ENCODE results near the gene G6PC1.
"Not testable (repeated sequence)": the region's sequence is repeated elsewhere in the genome, so short reads cannot be mapped to it uniquely, and the experiment has no call there.

The G6PC1 gene

DNA sequence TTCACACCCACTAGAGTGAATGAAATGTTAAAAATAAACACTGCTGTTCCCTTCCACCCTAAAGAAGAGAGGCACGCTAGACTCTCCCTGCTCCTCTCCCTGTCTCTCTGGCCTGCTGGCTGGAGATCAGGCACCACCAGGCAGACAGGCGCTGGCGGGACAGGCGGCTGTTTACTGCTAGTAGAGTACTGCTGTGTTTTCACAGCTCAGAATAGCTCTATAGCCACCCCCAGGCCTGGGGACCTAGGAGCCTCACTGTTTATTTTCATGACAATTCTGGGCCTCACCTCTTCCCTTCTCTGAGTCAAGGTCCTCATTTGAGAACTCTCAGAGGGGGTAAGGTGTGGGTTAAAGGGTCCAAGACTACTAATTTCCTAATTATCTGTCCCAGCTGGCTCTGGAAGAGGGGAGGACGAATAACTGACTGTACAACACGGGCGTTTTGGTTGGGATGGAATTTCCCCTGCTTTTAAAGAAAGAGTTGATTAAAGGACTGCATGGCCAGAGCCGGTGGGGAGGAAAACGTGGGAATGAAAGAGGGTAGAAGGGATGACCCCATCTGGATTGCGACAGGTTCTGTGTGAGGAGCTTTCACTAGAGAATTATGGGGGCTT, 9.0 kb upstream of the G6PC1 start:
- Histone ChIP-seq H3K4me3 (ENCODE audit: control insufficient read depth in 1 of 7, extremely low read depth in 1 of 7, insufficient read depth in 4 of 7, low read depth in 2 of 7, low read length in 6 of 7) (no peak overlapping the region), H3K36me3 (ENCODE audit: control insufficient read depth in 4 of 4, insufficient read depth in 4 of 4, low read length in 3 of 4) (no peaks in the 10 kb centered on the region), H3K27me3 (replicated peaks in 2 of 5; ENCODE audit: control insufficient read depth in 4 of 5, insufficient read depth in 5 of 5, low read length in 4 of 5) (no peaks in the 10 kb centered on the region), H3K27ac (ENCODE audit: insufficient read depth in 1 of 2, low read depth in 1 of 2, low read length in 2 of 2, poor library complexity in 1 of 2, severe bottlenecking in 2 of 2) (no peak overlapping the region), H3K9me3 (ENCODE audit: control extremely low read depth in 1 of 5, control insufficient read depth in 4 of 5, insufficient read depth in 2 of 5, low read depth in 1 of 5, low read length in 4 of 5) (no peaks in the 10 kb centered on the region), H3K4me1 (ENCODE audit: control extremely low read depth in 1 of 4, control insufficient read depth in 4 of 4, insufficient read depth in 4 of 4, low read length in 3 of 4) (peaks cover 2 to 31% (median 17%) of the 10 kb centered on the region in 4 experiments)
- no peak for DNase-seq
- WGBS (ENCODE audit: insufficient coverage) = 92% methylated on average over 5 of the region's 10 CpGs
- POLR2A ChIA-PET = no interaction called here
- CTCF ChIA-PET = interaction anchor here (1.1 to 1.2 kb wide), 2 partner anchors 9 to 13 kb away, joined by 3 read pairs; no protein-coding TSS in a partner anchor

- peak in 1 of 3 donors; percentile 14 for DNase-seq
- Histone ChIP-seq H3K36me3 (ENCODE audit: control insufficient read depth in 4 of 4, insufficient read depth in 4 of 4, low read length in 3 of 4) (no peaks in the 10 kb centered on the region), H3K4me3 (ENCODE audit: control insufficient read depth in 1 of 7, extremely low read depth in 1 of 7, insufficient read depth in 4 of 7, low read depth in 2 of 7, low read length in 6 of 7) (peak overlapping the region in 6 of 7 experiments; percentile 3 to 66 (median 46)), H3K27ac (ENCODE audit: insufficient read depth in 1 of 2, low read depth in 1 of 2, low read length in 2 of 2, poor library complexity in 1 of 2, severe bottlenecking in 2 of 2) (peak overlapping the region in 1 of 2 experiments; percentile 44), H3K27me3 (replicated peaks in 2 of 5; ENCODE audit: control insufficient read depth in 4 of 5, insufficient read depth in 5 of 5, low read length in 4 of 5) (no peaks in the 10 kb centered on the region), H3K4me1 (ENCODE audit: control extremely low read depth in 1 of 4, control insufficient read depth in 4 of 4, insufficient read depth in 4 of 4, low read length in 3 of 4) (peaks cover 2 to 27% (median 17%) of the 10 kb centered on the region in 4 experiments), H3K9me3 (ENCODE audit: control extremely low read depth in 1 of 5, control insufficient read depth in 4 of 5, insufficient read depth in 2 of 5, low read depth in 1 of 5, low read length in 4 of 5) (no peaks in the 10 kb centered on the region)
- ChIA-PET CTCF (interaction anchor here (2.4 kb wide), 1 partner anchor 36 kb away, joined by 10 read pairs; no protein-coding TSS in a partner anchor), POLR2A (no interaction called here)
- WGBS (ENCODE audit: insufficient coverage) = 0% methylated on average over 2 of the region's 4 CpGs
Measured at GRCh38 chr17:42893359-42893758, 7.2 kb upstream of the G6PC1 start.

DNA sequence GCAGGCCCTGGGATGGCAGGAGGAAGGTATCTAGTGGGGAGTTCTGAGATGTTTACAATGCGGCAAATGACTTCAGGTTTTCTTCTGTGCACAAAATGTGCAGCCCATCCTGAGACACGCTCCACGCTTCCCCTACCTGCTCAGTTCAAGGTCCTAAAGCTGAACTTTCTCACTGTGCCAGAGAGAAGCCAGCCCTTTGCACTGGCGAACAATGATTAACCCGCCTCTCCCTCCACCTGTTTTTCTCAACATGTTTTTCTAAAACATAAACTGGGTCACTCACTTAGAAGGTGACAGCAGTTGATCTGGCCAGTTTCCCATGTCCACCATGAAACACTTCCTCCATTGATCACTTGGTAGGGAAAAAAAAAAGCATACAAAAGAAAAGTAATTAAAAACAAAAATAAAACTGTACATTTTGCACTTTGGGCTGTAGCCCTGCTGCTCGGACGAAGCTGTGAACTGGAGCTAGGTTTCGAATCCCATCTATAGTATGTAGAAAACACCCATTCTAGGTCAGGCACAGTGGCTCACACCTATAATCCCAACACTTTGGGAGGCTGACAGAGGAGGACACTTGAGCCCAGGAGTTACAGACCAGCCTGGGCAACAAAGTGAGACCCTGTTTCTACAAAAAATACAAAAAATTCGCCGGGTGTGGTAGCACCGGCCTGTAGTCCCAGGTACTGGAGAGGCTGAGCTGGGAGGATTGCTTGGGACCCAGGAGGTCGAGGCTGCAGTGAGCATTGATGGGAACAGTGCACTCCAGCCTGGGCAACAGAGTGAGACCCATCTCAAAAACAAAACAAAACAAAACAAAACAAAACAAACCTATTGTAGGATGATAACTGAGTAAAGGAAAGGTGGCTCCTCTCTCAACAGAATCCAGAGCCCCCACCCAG, 6.1 kb upstream of the G6PC1 start:
- POLR2A ChIA-PET = interaction anchor here (0.6 to 0.7 kb wide), 2 partner anchors 11 to 1601 kb away, joined by 3 read pairs; no protein-coding TSS in a partner anchor
- Histone ChIP-seq H3K4me1 (ENCODE audit: control extremely low read depth in 1 of 4, control insufficient read depth in 4 of 4, insufficient read depth in 4 of 4, low read length in 3 of 4) (peaks cover 2 to 27% (median 17%) of the 10 kb centered on the region in 4 experiments), H3K27me3 (replicated peaks in 2 of 5; ENCODE audit: control insufficient read depth in 4 of 5, insufficient read depth in 5 of 5, low read length in 4 of 5) (no peaks in the 10 kb centered on the region), H3K9me3 (ENCODE audit: control extremely low read depth in 1 of 5, control insufficient read depth in 4 of 5, insufficient read depth in 2 of 5, low read depth in 1 of 5, low read length in 4 of 5) (no peaks in the 10 kb centered on the region), H3K4me3 (ENCODE audit: control insufficient read depth in 1 of 7, extremely low read depth in 1 of 7, insufficient read depth in 4 of 7, low read depth in 2 of 7, low read length in 6 of 7) (no peak overlapping the region), H3K27ac (ENCODE audit: insufficient read depth in 1 of 2, low read depth in 1 of 2, low read length in 2 of 2, poor library complexity in 1 of 2, severe bottlenecking in 2 of 2) (no peak overlapping the region), H3K36me3 (ENCODE audit: control insufficient read depth in 4 of 4, insufficient read depth in 4 of 4, low read length in 3 of 4) (no peaks in the 10 kb centered on the region)
- WGBS (ENCODE audit: insufficient coverage) = 95% methylated on average over 6 of the region's 12 CpGs
- CTCF ChIA-PET = interaction anchor here (2.4 kb wide), 1 partner anchor 34 kb away, joined by 10 read pairs; no protein-coding TSS in a partner anchor
- DNase-seq = no peak

DNA sequence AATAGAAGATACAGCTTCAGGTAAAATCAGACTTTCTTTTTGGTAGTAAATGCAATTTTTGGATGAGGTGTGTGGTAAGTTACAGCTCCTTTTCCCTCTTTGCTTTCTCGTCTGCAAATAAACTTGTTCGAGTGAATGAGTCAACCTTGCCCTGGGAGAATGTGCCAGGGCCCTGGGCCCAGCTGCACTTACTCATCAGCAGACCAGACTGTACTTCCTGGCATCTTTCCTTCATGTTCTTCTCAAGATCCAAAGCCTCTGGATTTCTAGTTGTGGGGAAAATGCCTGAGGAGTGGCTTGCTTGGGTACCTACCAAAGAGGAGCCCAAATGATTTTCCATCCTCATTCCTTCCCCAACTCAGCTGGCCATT, 5.4 kb upstream of the G6PC1 start:
- H3K9me3 ChIP-seq (ENCODE audit: control extremely low read depth in 1 of 5, control insufficient read depth in 4 of 5, insufficient read depth in 2 of 5, low read depth in 1 of 5, low read length in 4 of 5) = no peaks in the 10 kb centered on the region
- no peak overlapping the region for H3K4me3 ChIP-seq (ENCODE audit: control insufficient read depth in 1 of 7, extremely low read depth in 1 of 7, insufficient read depth in 4 of 7, low read depth in 2 of 7, low read length in 6 of 7)
- H3K27me3 ChIP-seq (replicated peaks in 2 of 5; ENCODE audit: control insufficient read depth in 4 of 5, insufficient read depth in 5 of 5, low read length in 4 of 5) = no peaks in the 10 kb centered on the region
- H3K36me3 ChIP-seq (ENCODE audit: control insufficient read depth in 4 of 4, insufficient read depth in 4 of 4, low read length in 3 of 4) = no peaks in the 10 kb centered on the region
- H3K27ac ChIP-seq (ENCODE audit: insufficient read depth in 1 of 2, low read depth in 1 of 2, low read length in 2 of 2, poor library complexity in 1 of 2, severe bottlenecking in 2 of 2) = no peak overlapping the region
- POLR2A ChIA-PET = interaction anchor here (0.6 to 0.7 kb wide), 2 partner anchors 11 to 1601 kb away, joined by 3 read pairs; no protein-coding TSS in a partner anchor
- no CpG with 5 or more reads among the region's 2 CpGs for WGBS (ENCODE audit: insufficient coverage)
- CTCF ChIA-PET = interaction anchor here (2.4 kb wide), 1 partner anchor 34 kb away, joined by 10 read pairs; no protein-coding TSS in a partner anchor
- DNase-seq = no peak
- peaks cover 2 to 27% (median 17%) of the 10 kb centered on the region in 4 experiments for H3K4me1 ChIP-seq (ENCODE audit: control extremely low read depth in 1 of 4, control insufficient read depth in 4 of 4, insufficient read depth in 4 of 4, low read length in 3 of 4)

- no peaks in the 10 kb centered on the region for H3K27me3 ChIP-seq (replicated peaks in 2 of 5; ENCODE audit: control insufficient read depth in 4 of 5, insufficient read depth in 5 of 5, low read length in 4 of 5)
- POLR2A ChIA-PET = no interaction called here
- WGBS (ENCODE audit: insufficient coverage) = 98% methylated on average over 4 of the region's 7 CpGs
Measured at GRCh38 chr17:42898147-42898811, 2.3 kb upstream of the G6PC1 start.

GRCh38 chr17:42899981-42900380, 618 bp upstream of the G6PC1 start:
- CTCF ChIA-PET; DNase-seq; H3K9me3 ChIP-seq (ENCODE audit: control extremely low read depth in 1 of 5, control insufficient read depth in 4 of 5, insufficient read depth in 2 of 5, low read depth in 1 of 5, low read length in 4 of 5); H3K27me3 ChIP-seq (replicated peaks in 2 of 5; ENCODE audit: control insufficient read depth in 4 of 5, insufficient read depth in 5 of 5, low read length in 4 of 5); H3K36me3 ChIP-seq (ENCODE audit: control insufficient read depth in 4 of 4, insufficient read depth in 4 of 4, low read length in 3 of 4); H3K4me3 ChIP-seq (ENCODE audit: control insufficient read depth in 1 of 7, extremely low read depth in 1 of 7, insufficient read depth in 4 of 7, low read depth in 2 of 7, low read length in 6 of 7); H3K27ac ChIP-seq (ENCODE audit: insufficient read depth in 1 of 2, low read depth in 1 of 2, low read length in 2 of 2, poor library complexity in 1 of 2, severe bottlenecking in 2 of 2); POLR2A ChIA-PET; H3K4me1 ChIP-seq (ENCODE audit: control extremely low read depth in 1 of 4, control insufficient read depth in 4 of 4, insufficient read depth in 4 of 4, low read length in 3 of 4): not testable (repeated sequence)
- WGBS (ENCODE audit: insufficient coverage) = 100% methylated on average over 1 of the region's 3 CpGs

More at GRCh38 chr17:42898147-42898811, 2.3 kb upstream of the G6PC1 start:
- Histone ChIP-seq H3K9me3 (ENCODE audit: control extremely low read depth in 1 of 5, control insufficient read depth in 4 of 5, insufficient read depth in 2 of 5, low read depth in 1 of 5, low read length in 4 of 5) (no peaks in the 10 kb centered on the region), H3K36me3 (ENCODE audit: control insufficient read depth in 4 of 4, insufficient read depth in 4 of 4, low read length in 3 of 4) (no peaks in the 10 kb centered on the region), H3K4me1 (ENCODE audit: control extremely low read depth in 1 of 4, control insufficient read depth in 4 of 4, insufficient read depth in 4 of 4, low read length in 3 of 4) (peaks cover 0 to 12% (median 8%) of the 10 kb centered on the region in 4 experiments), H3K4me3 (ENCODE audit: control insufficient read depth in 1 of 7, extremely low read depth in 1 of 7, insufficient read depth in 4 of 7, low read depth in 2 of 7, low read length in 6 of 7) (no peak overlapping the region), H3K27ac (ENCODE audit: insufficient read depth in 1 of 2, low read depth in 1 of 2, low read length in 2 of 2, poor library complexity in 1 of 2, severe bottlenecking in 2 of 2) (no peak overlapping the region)
- CTCF ChIA-PET = interaction anchor here (0.6 to 1.6 kb wide), 4 partner anchors 8 to 17 kb away, joined by 3 read pairs; no protein-coding TSS in a partner anchor
- DNase-seq = no peak
